ENCODE results near the gene CPNE5. TPM values are rescaled to one million over a fixed set of nuclear protein-coding genes. Genes with fewer than 3 reads are reported as not detected.

Gene CPNE5
- total RNA-seq, 1 donor from 2014 or later, result not detected

GRCh38 chr6:36860126-36860525, 20.9 kb upstream of the CPNE5 start:
- H3K36me3 Mint-ChIP-seq, result peaks cover 41% of the 10 kb centered on the region
- Histone ChIP-seq H3K4me2 (no peak overlapping the region), H3K36me3 (peaks cover 3% of the 10 kb centered on the region), H3K9me3 (ENCODE audit: low read depth) (no peaks in the 10 kb centered on the region), H3K79me2 (ENCODE audit: low read depth) (peaks cover 75% of the 10 kb centered on the region), H2AFZ (replicated peaks) (no peak overlapping the region), H3K27me3 (no peaks in the 10 kb centered on the region), H3F3A (ENCODE audit: low read depth) (peaks cover 14% of the 10 kb centered on the region), H3K27ac (no peak overlapping the region), H3K9ac (no peak overlapping the region), H3K4me3 (no peak overlapping the region), H3K4me1 (peaks cover 16% of the 10 kb centered on the region), H4K20me1 (ENCODE audit: low read depth) (peaks cover 68% of the 10 kb centered on the region)
- TF ChIP-seq CTCF (IDR thresholded peaks at IDR 0.05) (no peak), EZH2phosphoT487 (IDR thresholded peaks at IDR 0.05) (no peak), EZH2 (IDR thresholded peaks at IDR 0.05) (no peak)
- H3K9me3 Mint-ChIP-seq, result no peaks in the 10 kb centered on the region
- H3K27ac Mint-ChIP-seq, result no peak overlapping the region
- no peak for DNase-seq (ENCODE audit: low spot score)
- H3K27me3 Mint-ChIP-seq (ENCODE audit: insufficient read depth, low read depth), result peaks cover 2% of the 10 kb centered on the region
- no peak overlapping the region for H3K4me3 Mint-ChIP-seq
- H3K4me1 Mint-ChIP-seq, result peaks cover 18% of the 10 kb centered on the region

- Histone ChIP-seq H3K79me2 (ENCODE audit: low read depth) (peaks cover 58% of the 10 kb centered on the region), H3K9me3 (ENCODE audit: low read depth) (no peaks in the 10 kb centered on the region), H2AFZ (replicated peaks) (no peak overlapping the region), H3K4me1 (peaks cover 3% of the 10 kb centered on the region), H4K20me1 (ENCODE audit: low read depth) (peaks cover 52% of the 10 kb centered on the region), H3K9ac (no peak overlapping the region), H3K36me3 (peaks cover 3% of the 10 kb centered on the region), H3K4me2 (no peak overlapping the region), H3K27me3 (no peaks in the 10 kb centered on the region), H3F3A (ENCODE audit: low read depth) (no peaks in the 10 kb centered on the region), H3K4me3 (no peak overlapping the region), H3K27ac (peak overlapping the region; percentile 50)
- DNase-seq (ENCODE audit: low spot score), result no peak
- Mint-ChIP-seq H3K36me3 (peaks cover 36% of the 10 kb centered on the region), H3K4me1 (peaks cover 13% of the 10 kb centered on the region), H3K27ac (peak overlapping the region; percentile 94), H3K4me3 (peak overlapping the region; percentile 20), H3K9me3 (no peaks in the 10 kb centered on the region), H3K27me3 (ENCODE audit: insufficient read depth, low read depth) (no peaks in the 10 kb centered on the region)
- no peak for TF ChIP-seq CTCF (IDR thresholded peaks at IDR 0.05)
- TF ChIP-seq EZH2phosphoT487 (IDR thresholded peaks at IDR 0.05), result no peak
- no peak for TF ChIP-seq EZH2 (IDR thresholded peaks at IDR 0.05)
Measured at GRCh38 chr6:36858407-36858981, 19.2 kb upstream of the CPNE5 start.

GRCh38 chr6:36857325-36857724, 18.1 kb upstream of the CPNE5 start:
- Histone ChIP-seq H3F3A (ENCODE audit: low read depth) (no peaks in the 10 kb centered on the region), H3K4me3 (no peak overlapping the region), H3K9ac (no peak overlapping the region), H3K27ac (no peak overlapping the region), H2AFZ (replicated peaks) (no peak overlapping the region), H3K27me3 (no peaks in the 10 kb centered on the region), H3K36me3 (peaks cover 3% of the 10 kb centered on the region), H3K4me1 (no peaks in the 10 kb centered on the region), H4K20me1 (ENCODE audit: low read depth) (peaks cover 40% of the 10 kb centered on the region), H3K4me2 (no peak overlapping the region), H3K79me2 (ENCODE audit: low read depth) (peaks cover 47% of the 10 kb centered on the region), H3K9me3 (ENCODE audit: low read depth) (no peaks in the 10 kb centered on the region)
- no peak for TF ChIP-seq EZH2phosphoT487 (IDR thresholded peaks at IDR 0.05)
- TF ChIP-seq EZH2 (IDR thresholded peaks at IDR 0.05), result no peak
- TF ChIP-seq CTCF (IDR thresholded peaks at IDR 0.05), result no peak
- H3K4me1 Mint-ChIP-seq, result peaks cover 13% of the 10 kb centered on the region
- DNase-seq (ENCODE audit: low spot score), result no peak
- H3K27ac Mint-ChIP-seq, result no peak overlapping the region
- no peaks in the 10 kb centered on the region for H3K27me3 Mint-ChIP-seq (ENCODE audit: insufficient read depth, low read depth)
- H3K9me3 Mint-ChIP-seq, result no peaks in the 10 kb centered on the region
- no peak overlapping the region for H3K4me3 Mint-ChIP-seq
- H3K36me3 Mint-ChIP-seq, result peaks cover 32% of the 10 kb centered on the region
